Neural progenitor cell (in vitro differentiated cells): ENCODE measurements around the gene ANXA7.

Experiments used
- CTCF ChIP-seq: fragments of 200-600 bp; sonication (generic); IDR thresholded peaks from 2 replicates; pipeline ENCODE4 v1.5.1; 2017; ENCODE audit warnings: antibody characterized with exemption, mild to moderate bottlenecking
- EZH2 ChIP-seq: fragments of 200-600 bp; sonication (generic); IDR thresholded peaks from 2 replicates; pipeline ENCODE4 v1.6.1; 2017; ENCODE audit warnings: antibody characterized with exemption, mild to moderate bottlenecking, moderate library complexity

GRCh38 chr10:73339436-73339835 lies 74.4 kb downstream of the ANXA7 start:
- TF ChIP-seq CTCF (no peak), EZH2 (no peak)
